Measurements from ENCODE around the gene SRSF4. TPM values are rescaled to one million over a fixed set of nuclear protein-coding genes. Genes with fewer than 3 reads are reported as not detected.

Gene SRSF4
- total RNA-seq, 3 donors from 2014 or later (not counting 1 experiment from before 2014, with no cell fraction given) = 90.2 to 114 (median 101) TPM

DNA sequence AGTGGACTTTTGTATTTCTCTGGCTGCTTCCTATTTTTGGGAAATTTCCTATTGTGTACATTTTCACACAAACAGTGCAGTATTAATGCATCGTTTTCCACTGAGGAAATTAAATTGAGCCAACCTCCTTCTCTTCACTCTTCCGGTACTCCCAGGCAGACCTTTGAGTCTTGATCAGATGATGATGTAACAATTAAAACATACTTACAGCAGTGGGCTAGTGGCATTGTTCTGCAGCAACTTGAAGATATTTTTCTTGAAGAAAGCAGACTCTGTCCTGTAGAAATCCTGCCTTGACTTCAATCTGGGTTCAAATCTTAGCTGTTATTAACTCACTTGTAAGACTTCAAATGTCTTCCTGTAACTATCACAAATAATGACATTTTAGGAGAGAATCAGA lies 39.0 kb downstream of the SRSF4 start:
- Histone ChIP-seq H3K36me3 (ENCODE audit: control insufficient read depth, insufficient read depth, low read length) (peaks cover 13% of the 10 kb centered on the region), H3K4me1 (ENCODE audit: control insufficient read depth, insufficient read depth, low read length) (no peaks in the 10 kb centered on the region), H3K4me3 (ENCODE audit: low read length) (no peak overlapping the region), H3K9me3 (ENCODE audit: control insufficient read depth, insufficient read depth, low read length) (no peaks in the 10 kb centered on the region), H3K27me3 (ENCODE audit: control insufficient read depth, insufficient read depth, low read length) (no peaks in the 10 kb centered on the region), H3K27ac (ENCODE audit: low read length) (no peak overlapping the region)
- H3K27ac Mint-ChIP-seq = peak overlapping the region in 1 of 2 donors; percentile 4
- DNase-seq (no peak), ATAC-seq (no peak)
- intact Hi-C loops (cut with micrococcal nuclease) = no loop called here
- H3K27me3 Mint-ChIP-seq (ENCODE audit: low read depth in 2 of 2) = no peaks in the 10 kb centered on the region
- WGBS (ENCODE audit: insufficient coverage) = 100% methylated on average over 1 of the region's 2 CpGs
- TF ChIP-seq, protein P1, sequence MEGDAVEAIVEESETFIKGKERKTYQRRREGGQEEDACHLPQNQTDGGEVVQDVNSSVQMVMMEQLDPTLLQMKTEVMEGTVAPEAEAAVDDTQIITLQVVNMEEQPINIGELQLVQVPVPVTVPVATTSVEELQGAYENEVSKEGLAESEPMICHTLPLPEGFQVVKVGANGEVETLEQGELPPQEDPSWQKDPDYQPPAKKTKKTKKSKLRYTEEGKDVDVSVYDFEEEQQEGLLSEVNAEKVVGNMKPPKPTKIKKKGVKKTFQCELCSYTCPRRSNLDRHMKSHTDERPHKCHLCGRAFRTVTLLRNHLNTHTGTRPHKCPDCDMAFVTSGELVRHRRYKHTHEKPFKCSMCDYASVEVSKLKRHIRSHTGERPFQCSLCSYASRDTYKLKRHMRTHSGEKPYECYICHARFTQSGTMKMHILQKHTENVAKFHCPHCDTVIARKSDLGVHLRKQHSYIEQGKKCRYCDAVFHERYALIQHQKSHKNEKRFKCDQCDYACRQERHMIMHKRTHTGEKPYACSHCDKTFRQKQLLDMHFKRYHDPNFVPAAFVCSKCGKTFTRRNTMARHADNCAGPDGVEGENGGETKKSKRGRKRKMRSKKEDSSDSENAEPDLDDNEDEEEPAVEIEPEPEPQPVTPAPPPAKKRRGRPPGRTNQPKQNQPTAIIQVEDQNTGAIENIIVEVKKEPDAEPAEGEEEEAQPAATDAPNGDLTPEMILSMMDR (IDR thresholded peaks at IDR 0.05) = no peak
- H3K9me3 Mint-ChIP-seq = no peaks in the 10 kb centered on the region
- H3K4me3 Mint-ChIP-seq = no peak overlapping the region
- H3K36me3 Mint-ChIP-seq = peaks cover 2% of the 10 kb centered on the region
- peaks cover 4% of the 10 kb centered on the region in 2 donors for H3K4me1 Mint-ChIP-seq

- Mint-ChIP-seq H3K4me1 (no peaks in the 10 kb centered on the region), H3K27ac (no peak overlapping the region), H3K27me3 (ENCODE audit: low read depth in 2 of 2) (peaks cover 12 to 14% of the 10 kb centered on the region in 2 donors), H3K36me3 (no peaks in the 10 kb centered on the region), H3K4me3 (no peak overlapping the region), H3K9me3 (no peaks in the 10 kb centered on the region)
- H3K27me3 ChIP-seq (ENCODE audit: control insufficient read depth, insufficient read depth, low read length) = no peaks in the 10 kb centered on the region
- H3K36me3 ChIP-seq (ENCODE audit: control insufficient read depth, insufficient read depth, low read length) = no peaks in the 10 kb centered on the region
- no peak for DNase-seq
- ATAC-seq = no peak
- H3K4me1 ChIP-seq (ENCODE audit: control insufficient read depth, insufficient read depth, low read length) = no peaks in the 10 kb centered on the region
- 88% methylated on average over 14 of the region's 14 CpGs for WGBS (ENCODE audit: insufficient coverage)
- no peak overlapping the region for H3K27ac ChIP-seq (ENCODE audit: low read length)
- no peaks in the 10 kb centered on the region for H3K9me3 ChIP-seq (ENCODE audit: control insufficient read depth, insufficient read depth, low read length)
- intact Hi-C loops (cut with micrococcal nuclease) = no loop called here
- TF ChIP-seq, protein P1 (IDR thresholded peaks at IDR 0.05) = no peak
- H3K4me3 ChIP-seq (ENCODE audit: low read length) = no peak overlapping the region
Observed at GRCh38 chr1:29136391-29136915, 45.2 kb downstream of the SRSF4 start.

DNA sequence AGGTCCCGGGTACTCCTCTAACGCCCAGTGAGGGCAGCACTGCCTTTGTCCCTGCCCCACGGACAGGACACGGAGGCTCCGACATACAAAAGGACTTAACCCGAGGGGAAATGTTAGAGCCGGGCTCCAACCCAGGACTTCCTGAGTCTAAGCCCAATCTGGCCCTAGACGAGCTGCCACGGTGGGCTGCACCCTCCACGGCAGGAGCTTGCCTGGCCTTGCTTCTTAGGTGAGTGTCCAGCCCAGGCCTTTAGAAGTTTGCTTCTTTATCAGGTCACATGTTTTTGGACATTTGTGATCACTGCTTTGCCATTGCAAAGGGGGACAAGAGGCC lies 47.0 kb downstream of the SRSF4 start:
- H3K9me3 ChIP-seq (ENCODE audit: control insufficient read depth, insufficient read depth, low read length) = no peaks in the 10 kb centered on the region
- H3K4me1 ChIP-seq (ENCODE audit: control insufficient read depth, insufficient read depth, low read length) = no peaks in the 10 kb centered on the region
- H3K4me1 Mint-ChIP-seq = no peaks in the 10 kb centered on the region
- H3K9me3 Mint-ChIP-seq = no peaks in the 10 kb centered on the region
- TF ChIP-seq, protein P1 (IDR thresholded peaks at IDR 0.05) = no peak
- intact Hi-C loops (cut with micrococcal nuclease) = no loop called here
- no peaks in the 10 kb centered on the region for H3K27me3 ChIP-seq (ENCODE audit: control insufficient read depth, insufficient read depth, low read length)
- no peak for DNase-seq
- no peaks in the 10 kb centered on the region for H3K36me3 ChIP-seq (ENCODE audit: control insufficient read depth, insufficient read depth, low read length)
- no peak overlapping the region for H3K27ac Mint-ChIP-seq
- ATAC-seq = no peak
- 67% methylated on average over 10 of the region's 10 CpGs for WGBS (ENCODE audit: insufficient coverage)
- H3K4me3 Mint-ChIP-seq = no peak overlapping the region
- H3K27ac ChIP-seq (ENCODE audit: low read length) = no peak overlapping the region
- no peak overlapping the region for H3K4me3 ChIP-seq (ENCODE audit: low read length)
- peaks cover 12 to 14% of the 10 kb centered on the region in 2 donors for H3K27me3 Mint-ChIP-seq (ENCODE audit: low read depth in 2 of 2)
- no peaks in the 10 kb centered on the region for H3K36me3 Mint-ChIP-seq

Measured in natural killer cell (primary cell).